Gastrocnemius medialis (tissue), 4 donors: Measurements from ENCODE around the gene MED28. TPM values are rescaled to one million over a fixed set of nuclear protein-coding genes. Genes with fewer than 3 reads are reported as not detected.
A peak's percentile ranks its signal among the peaks of the same experiment; 100 is the strongest.

ENCODE experiments used
- ATAC-seq, 2 donors: fragments of 150-250 bp; one replicate each; pipeline ENCODE4 v1.9.1; 2016
- DNase-seq, 2 donors: peaks; one replicate each; pipeline ENCODE4 v3.0.0-alpha.2; 2019
- H3K27ac ChIP-seq, 4 donors: fragments of 200-600 bp; sonication (generic); 1 replicate in 1 of 4; 2 replicates in 3 of 4; pipeline ENCODE4 v1.5.1; 2016 to 2018; ENCODE audit warnings: mild to moderate bottlenecking in 2 of 4, moderate library complexity in 1 of 4
- H3K27me3 ChIP-seq, 3 donors: fragments of 200-600 bp; sonication (generic) in 2 of 3; 1 replicate in 1 of 3; 2 replicates in 2 of 3; pipeline versions ENCODE4 v1.5.1 to v1.6.0; 2016 to 2019; ENCODE audit warnings: mild to moderate bottlenecking in 1 of 3, moderate library complexity in 1 of 3
- H3K36me3 ChIP-seq, 2 donors: fragments of 200-600 bp; sonication (generic) in 1 of 2; one replicate each; pipeline ENCODE4 v1.5.1; 2017 to 2018
- H3K4me1 ChIP-seq, 2 donors: fragments of 200-600 bp; sonication (generic) in 1 of 2; one replicate each; pipeline ENCODE4 v1.5.1; 2016 to 2017; ENCODE audit warnings: mild to moderate bottlenecking in 2 of 2
- H3K4me3 ChIP-seq, 4 donors: fragments of 200-600 bp; sonication (generic) in 3 of 4; 1 replicate in 1 of 4; 2 replicates in 3 of 4; pipeline ENCODE4 v1.5.1; 2016 to 2019; ENCODE audit warnings: mild to moderate bottlenecking in 2 of 4
- H3K9me3 ChIP-seq, 3 donors: fragments of 200-600 bp; sonication (generic) in 2 of 3; 1 replicate in 1 of 3; 2 replicates in 2 of 3; pipeline ENCODE4 v1.5.1; 2016 to 2019
- CTCF ChIP-seq, 5 experiments: fragments of 450-650 bp in 3 of 5; fragments of 200-600 bp in 2 of 5; sonication (generic) in 2 of 5; IDR thresholded peaks in 4 of 5; conservative IDR thresholded peaks in 1 of 5; 1 replicate in 4 of 5; 2 replicates in 1 of 5; pipeline ENCODE4 v1.5.1; 2016 to 2019; ENCODE audit warnings: antibody characterized with exemption in 5 of 5, mild to moderate bottlenecking in 3 of 5, moderate library complexity in 3 of 5
- POLR2A ChIP-seq, 2 donors: fragments of 450-650 bp; IDR thresholded peaks; one replicate each; pipeline ENCODE4 v1.6.1; 2017; ENCODE audit warnings: antibody characterized with exemption in 2 of 2, mild to moderate bottlenecking in 2 of 2, moderate library complexity in 2 of 2
- in situ Hi-C, 4 donors: fragments of 200-750 bp; cut with MboI; loops; one replicate each; pipeline versions ENCODE4 v1.15.0 to v1.8.0; 2017; ENCODE audit warnings: low sequenced_read_pairs in 4 of 4
- intact Hi-C: fragments of 100-400 bp; cut with DNase I; formaldehyde crosslinking; loops from one replicate; pipeline ENCODE4 v1.15.1; 2023; ENCODE audit warnings: low total_unique reads
- total RNA-seq, 4 donors: library from RNA; depleted of rRNA; stranded (reverse); fragments of >200 nt; gene quantifications; one replicate each; pipeline versions ENCODE4 v1.1.0 to v1.2.3, GENCODE V29; 2016

The MED28 gene
- total RNA-seq, 4 donors from 2014 or later: 4.5 to 20.0 (median 17.5) TPM

- in situ Hi-C loops (loop anchor here in 2 of 4 donors (25.0 kb wide), 1 partner anchor 423 kb away; the partner anchor contains the start of gene LCORL (in 2 of the 2)), intact Hi-C loops (no loop called here)
- ATAC-seq (no peak), DNase-seq (no peak)
- Histone ChIP-seq H3K4me1 (peaks cover 7 to 16% of the 10 kb centered on the region in 2 donors), H3K9me3 (no peaks in the 10 kb centered on the region), H3K4me3 (no peak overlapping the region), H3K27ac (no peak overlapping the region), H3K36me3 (peaks cover 0 to 69% of the 10 kb centered on the region in 2 donors), H3K27me3 (no peaks in the 10 kb centered on the region)
- TF ChIP-seq CTCF (IDR thresholded peaks at IDR 0.05 in 4 of 5, conservative IDR thresholded peaks at IDR 0.05 in 1 of 5) (no peak), POLR2A (IDR thresholded peaks at IDR 0.05) (no peak)
These were observed 25.1 kb upstream of the MED28 start for GRCh38 chr4:17589355-17589754.

- ATAC-seq (no peak), DNase-seq (no peak)
- Histone ChIP-seq H3K27ac (no peak overlapping the region), H3K36me3 (peaks cover 0 to 73% of the 10 kb centered on the region in 2 donors), H3K27me3 (no peaks in the 10 kb centered on the region), H3K4me1 (peaks cover 0 to 6% of the 10 kb centered on the region in 2 donors), H3K9me3 (no peaks in the 10 kb centered on the region), H3K4me3 (no peak overlapping the region)
- TF ChIP-seq CTCF (IDR thresholded peaks at IDR 0.05 in 4 of 5, conservative IDR thresholded peaks at IDR 0.05 in 1 of 5) (no peak), POLR2A (IDR thresholded peaks at IDR 0.05) (no peak)
- in situ Hi-C loops: loop anchor here in 2 of 4 donors (10.0 to 25.0 kb wide), 2 partner anchors 69 to 417 kb away; partner anchors contain the start of gene LCORL (in 2 of the 2)
- intact Hi-C loops: no loop called here
These were observed 18.9 kb upstream of the MED28 start for GRCh38 chr4:17595471-17596005.

- TF ChIP-seq POLR2A (IDR thresholded peaks at IDR 0.05) (no peak), CTCF (IDR thresholded peaks at IDR 0.05 in 4 of 5, conservative IDR thresholded peaks at IDR 0.05 in 1 of 5) (no peak)
- peaks cover 0 to 6% of the 10 kb centered on the region in 2 donors for H3K4me1 ChIP-seq
- no peaks in the 10 kb centered on the region for H3K27me3 ChIP-seq
- H3K9me3 ChIP-seq: no peaks in the 10 kb centered on the region
- intact Hi-C loops (no loop called here), in situ Hi-C loops (loop anchor here in 2 of 4 donors (10.0 to 25.0 kb wide), 2 partner anchors 67 to 415 kb away; partner anchors contain the start of gene LCORL (in 2 of the 2))
- H3K27ac ChIP-seq: no peak overlapping the region
- no peak for DNase-seq
- H3K36me3 ChIP-seq: peaks cover 0 to 81% of the 10 kb centered on the region in 2 donors
- ATAC-seq: no peak
- H3K4me3 ChIP-seq: no peak overlapping the region
These were observed 16.9 kb upstream of the MED28 start for GRCh38 chr4:17597517-17597916.

- in situ Hi-C loops (loop anchor here in 2 of 4 donors (10.0 to 25.0 kb wide), 2 partner anchors 65 to 412 kb away; partner anchors contain the start of gene LCORL (in 2 of the 2)), intact Hi-C loops (loop anchor here (2.0 kb wide), 1 partner anchor 37 kb away; no protein-coding TSS in a partner anchor)
- Histone ChIP-seq H3K27me3 (no peaks in the 10 kb centered on the region), H3K4me3 (no peak overlapping the region), H3K9me3 (no peaks in the 10 kb centered on the region), H3K4me1 (peaks cover 0 to 6% of the 10 kb centered on the region in 2 donors), H3K27ac (peak overlapping the region in 1 of 4 donors; percentile 7), H3K36me3 (peaks cover 0 to 74% of the 10 kb centered on the region in 2 donors)
- TF ChIP-seq POLR2A (IDR thresholded peaks at IDR 0.05) (no peak), CTCF (IDR thresholded peaks at IDR 0.05 in 4 of 5, conservative IDR thresholded peaks at IDR 0.05 in 1 of 5) (no peak)
- ATAC-seq (no peak), DNase-seq (no peak)
These were observed 14.6 kb upstream of the MED28 start for GRCh38 chr4:17599826-17600225.
